ENCODE data around the gene R3HDML. TPM values are rescaled to one million over a fixed set of nuclear protein-coding genes. Genes with fewer than 3 reads are reported as not detected.

R3HDML gene
- total and polyA plus RNA-seq, 2 donors (not counting 1 experiment from before 2014, with no cell fraction given) = not detected

GRCh38 chr20:44335675-44336074 lies 1.2 kb upstream of the R3HDML start:
- H3K4me1 ChIP-seq (ENCODE audit: control insufficient read depth in 2 of 2, insufficient read depth in 2 of 2, low read length in 2 of 2) = no peaks in the 10 kb centered on the region
- Mint-ChIP-seq H3K27me3 (peaks cover 31% of the 10 kb centered on the region), H3K9me3 (ENCODE audit: insufficient read depth) (no peaks in the 10 kb centered on the region), H3K27ac (no peak overlapping the region), H3K4me3 (no peak overlapping the region), H3K4me1 (no peaks in the 10 kb centered on the region)
- no peak overlapping the region for H3K27ac ChIP-seq (ENCODE audit: low read length in 2 of 2)
- WGBS (ENCODE audit: insufficient coverage) = 88% methylated on average over 2 of the region's 2 CpGs
- no peak overlapping the region for H3K9ac ChIP-seq (ENCODE audit: low read length)
- H3K27me3 ChIP-seq (replicated peaks in 1 of 4; ENCODE audit: control extremely low read depth in 1 of 4, control insufficient read depth in 3 of 4, insufficient read depth in 4 of 4, low read length in 3 of 4) = peaks cover 0 to 5% (median 2%) of the 10 kb centered on the region in 4 experiments
- no peak overlapping the region for H3K4me3 ChIP-seq (ENCODE audit: control extremely low read depth in 1 of 5, extremely low read depth in 1 of 5, insufficient read depth in 1 of 5, low read depth in 2 of 5, low read length in 4 of 5)
- DNase-seq (no peak), ATAC-seq (ENCODE audit: low read depth) (no peak)
- H3K4me2 ChIP-seq (replicated peaks; ENCODE audit: low read depth, low read length, poor library complexity, severe bottlenecking) = no peak overlapping the region
- H2AFZ ChIP-seq (ENCODE audit: insufficient read depth, low read depth, low read length, poor library complexity, severe bottlenecking) = no peak overlapping the region
- H3K79me2 ChIP-seq (ENCODE audit: control insufficient read depth, insufficient read depth, low read length) = no peaks in the 10 kb centered on the region
- no peak for TF ChIP-seq EZH2 (IDR thresholded peaks at IDR 0.05; ENCODE audit: borderline replicate concordance, insufficient read depth, low read depth, low read length, poor library complexity, severe bottlenecking)
- TF ChIP-seq CTCF (IDR thresholded peaks at IDR 0.05) = no peak
- intact Hi-C loops (cut with micrococcal nuclease) = no loop called here
- no peaks in the 10 kb centered on the region for H3K9me3 ChIP-seq (ENCODE audit: control extremely low read depth in 1 of 3, control insufficient read depth in 2 of 3, insufficient read depth in 1 of 3, low read length in 2 of 3)
- H3K36me3 ChIP-seq (replicated peaks in 1 of 2; ENCODE audit: control extremely low read depth in 1 of 2, control insufficient read depth in 1 of 2, extremely low read depth in 1 of 2, insufficient read depth in 2 of 2, low read length in 1 of 2) = no peaks in the 10 kb centered on the region
- ChIA-PET CTCF (no interaction called here), POLR2A (no interaction called here)
- no peaks in the 10 kb centered on the region for H4K20me1 ChIP-seq (ENCODE audit: control insufficient read depth, insufficient read depth, low read length, poor library complexity, severe bottlenecking)

GRCh38 chr20:44336086-44336485 lies 757 bp upstream of the R3HDML start:
- peaks cover 0 to 5% (median 2%) of the 10 kb centered on the region in 4 experiments for H3K27me3 ChIP-seq (replicated peaks in 1 of 4; ENCODE audit: control extremely low read depth in 1 of 4, control insufficient read depth in 3 of 4, insufficient read depth in 4 of 4, low read length in 3 of 4)
- H3K27ac ChIP-seq (ENCODE audit: low read length in 2 of 2) = no peak overlapping the region
- ChIA-PET POLR2A (no interaction called here), CTCF (no interaction called here)
- H3K4me3 ChIP-seq (ENCODE audit: control extremely low read depth in 1 of 5, extremely low read depth in 1 of 5, insufficient read depth in 1 of 5, low read depth in 2 of 5, low read length in 4 of 5) = no peak overlapping the region
- intact Hi-C loops (cut with micrococcal nuclease) = no loop called here
- no peaks in the 10 kb centered on the region for H4K20me1 ChIP-seq (ENCODE audit: control insufficient read depth, insufficient read depth, low read length, poor library complexity, severe bottlenecking)
- no peaks in the 10 kb centered on the region for H3K36me3 ChIP-seq (replicated peaks in 1 of 2; ENCODE audit: control extremely low read depth in 1 of 2, control insufficient read depth in 1 of 2, extremely low read depth in 1 of 2, insufficient read depth in 2 of 2, low read length in 1 of 2)
- H2AFZ ChIP-seq (ENCODE audit: insufficient read depth, low read depth, low read length, poor library complexity, severe bottlenecking) = no peak overlapping the region
- H3K9me3 Mint-ChIP-seq (ENCODE audit: insufficient read depth) = no peaks in the 10 kb centered on the region
- WGBS (ENCODE audit: insufficient coverage) = 40% methylated on average over 14 of the region's 15 CpGs
- H3K4me1 ChIP-seq (ENCODE audit: control insufficient read depth in 2 of 2, insufficient read depth in 2 of 2, low read length in 2 of 2) = no peaks in the 10 kb centered on the region
- no peaks in the 10 kb centered on the region for H3K4me1 Mint-ChIP-seq
- no peak overlapping the region for H3K27ac Mint-ChIP-seq
- no peak for TF ChIP-seq EZH2 (IDR thresholded peaks at IDR 0.05; ENCODE audit: borderline replicate concordance, insufficient read depth, low read depth, low read length, poor library complexity, severe bottlenecking)
- TF ChIP-seq CTCF (IDR thresholded peaks at IDR 0.05) = no peak
- H3K4me2 ChIP-seq (replicated peaks; ENCODE audit: low read depth, low read length, poor library complexity, severe bottlenecking) = no peak overlapping the region
- H3K79me2 ChIP-seq (ENCODE audit: control insufficient read depth, insufficient read depth, low read length) = no peaks in the 10 kb centered on the region
- no peak for ATAC-seq (ENCODE audit: low read depth)
- no peak overlapping the region for H3K4me3 Mint-ChIP-seq
- no peak for DNase-seq
- H3K27me3 Mint-ChIP-seq = peaks cover 30% of the 10 kb centered on the region
- H3K9me3 ChIP-seq (ENCODE audit: control extremely low read depth in 1 of 3, control insufficient read depth in 2 of 3, insufficient read depth in 1 of 3, low read length in 2 of 3) = no peaks in the 10 kb centered on the region
- no peak overlapping the region for H3K9ac ChIP-seq (ENCODE audit: low read length)

Data from B cell (primary cell).